Uterus (tissue), 4 donors: ENCODE data around the gene IRF8. TPM values are rescaled to one million over a fixed set of nuclear protein-coding genes. Genes with fewer than 3 reads are reported as not detected.

ENCODE experiments used
- DNase-seq, 2 donors: peaks; one replicate each; pipeline ENCODE4 v3.0.0-alpha.2; 2019 to 2020
- H3K27ac ChIP-seq, 2 donors: fragments of 200-600 bp; sonication (generic); 1 replicate in 1 of 2; 2 replicates in 1 of 2; pipeline ENCODE4 v1.5.1; 2016 to 2018
- H3K27me3 ChIP-seq, 2 donors: fragments of 200-600 bp; sonication (generic); one replicate each; pipeline ENCODE4 v1.5.1; 2018 to 2019; ENCODE audit warnings: control low read depth in 1 of 2
- H3K36me3 ChIP-seq, 2 donors: fragments of 200-600 bp; sonication (generic); one replicate each; pipeline ENCODE4 v1.5.1; 2019; ENCODE audit warnings: control low read depth in 1 of 2
- H3K4me1 ChIP-seq, 2 donors: fragments of 200-600 bp; sonication (generic); one replicate each; pipeline ENCODE4 v1.5.1; 2018 to 2019; ENCODE audit warnings: control low read depth in 1 of 2
- H3K4me3 ChIP-seq, 2 donors: fragments of 200-600 bp; sonication (generic); 1 replicate in 1 of 2; 2 replicates in 1 of 2; pipeline ENCODE4 v1.5.1; 2018 to 2019; ENCODE audit warnings: mild to moderate bottlenecking in 1 of 2
- H3K9me3 ChIP-seq, 2 donors: fragments of 200-600 bp; sonication (generic); one replicate each; pipeline ENCODE4 v1.5.1; 2019; ENCODE audit warnings: control low read depth in 1 of 2
- POLR2A ChIP-seq, 2 donors: fragments of 450-650 bp; IDR thresholded peaks; one replicate each; pipeline ENCODE4 v1.6.1; 2016; ENCODE audit warnings: antibody characterized with exemption in 2 of 2, mild to moderate bottlenecking in 1 of 2, moderate library complexity in 1 of 2
- intact Hi-C: fragments of 100-400 bp; cut with DNase I; formaldehyde crosslinking; loops from one replicate; pipeline ENCODE4 v1.15.1; 2023; ENCODE audit warnings: low total_unique reads
- total RNA-seq, 4 donors: library from RNA; depleted of rRNA in 3 of 4; stranded (reverse); fragments of >200 nt in 3 of 4; gene quantifications; one replicate each; pipeline versions ENCODE4 v1.1.0 to v1.2.4, GENCODE V29; 2014 to 2023
- TF ChIP-seq, protein P1 (sequence below), 4 experiments: fragments of 200-600 bp in 2 of 4; fragments of 450-650 bp in 2 of 4; sonication (generic) in 2 of 4; IDR thresholded peaks; one replicate each; pipeline ENCODE4 v1.5.1; 2016 to 2019; ENCODE audit warnings: antibody characterized with exemption in 4 of 4, mild to moderate bottlenecking in 2 of 4, moderate library complexity in 1 of 4
- donor health status: DM: yes; HTN: yes; CAD: no.

IRF8 gene
- total RNA-seq, 4 donors from 2014 or later = 3.7 to 17.3 (median 3.8) TPM; not detected in 1

DNA sequence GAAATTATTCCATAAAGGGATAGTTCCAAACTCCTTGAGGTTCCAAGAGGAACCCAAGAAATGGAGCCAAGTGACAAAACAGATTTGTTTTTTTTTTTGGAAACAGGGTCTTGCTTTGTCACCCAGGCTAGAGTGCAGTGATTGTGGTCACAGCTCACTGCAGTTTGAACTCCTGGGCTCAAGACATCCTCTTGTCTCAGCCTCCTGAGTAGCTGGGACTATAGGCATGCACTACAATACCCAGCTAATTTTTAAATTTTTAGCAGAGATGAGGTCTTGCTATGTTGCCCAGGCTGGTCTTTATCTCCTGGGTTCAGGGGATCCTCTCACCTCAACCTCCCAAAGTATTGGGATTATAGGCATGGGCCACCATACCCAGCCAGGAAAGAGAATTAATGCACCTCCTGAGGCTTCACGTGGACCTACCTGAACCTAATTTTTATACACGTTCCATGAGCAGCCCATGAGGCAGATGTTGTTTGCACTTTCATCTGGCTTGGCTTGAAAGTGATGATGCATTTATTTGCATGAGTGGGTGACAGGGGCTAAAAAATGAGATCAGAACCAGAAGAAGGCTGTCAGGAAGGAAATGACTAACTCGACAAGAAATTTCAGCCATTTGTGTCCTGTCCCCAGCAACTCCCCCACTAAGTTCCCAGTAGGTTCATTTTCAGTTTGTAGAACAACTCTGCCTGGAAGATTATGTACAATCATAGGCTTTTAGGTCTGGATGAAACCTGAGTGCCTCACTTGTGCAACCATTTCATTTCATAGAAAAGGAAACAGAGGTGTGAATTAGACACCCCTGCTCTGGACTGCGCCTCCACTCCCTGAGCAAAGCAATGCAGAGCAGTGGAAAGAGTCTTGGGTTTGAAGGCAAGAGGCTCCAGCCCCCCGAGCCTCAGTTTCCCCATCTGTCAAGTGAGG is 10.3 kb upstream of the IRF8 start:
- H3K27me3 ChIP-seq = no peaks in the 10 kb centered on the region
- H3K9me3 ChIP-seq = no peaks in the 10 kb centered on the region
- no peak for DNase-seq
- no peak for TF ChIP-seq POLR2A (IDR thresholded peaks at IDR 0.05)
- TF ChIP-seq, protein P1, sequence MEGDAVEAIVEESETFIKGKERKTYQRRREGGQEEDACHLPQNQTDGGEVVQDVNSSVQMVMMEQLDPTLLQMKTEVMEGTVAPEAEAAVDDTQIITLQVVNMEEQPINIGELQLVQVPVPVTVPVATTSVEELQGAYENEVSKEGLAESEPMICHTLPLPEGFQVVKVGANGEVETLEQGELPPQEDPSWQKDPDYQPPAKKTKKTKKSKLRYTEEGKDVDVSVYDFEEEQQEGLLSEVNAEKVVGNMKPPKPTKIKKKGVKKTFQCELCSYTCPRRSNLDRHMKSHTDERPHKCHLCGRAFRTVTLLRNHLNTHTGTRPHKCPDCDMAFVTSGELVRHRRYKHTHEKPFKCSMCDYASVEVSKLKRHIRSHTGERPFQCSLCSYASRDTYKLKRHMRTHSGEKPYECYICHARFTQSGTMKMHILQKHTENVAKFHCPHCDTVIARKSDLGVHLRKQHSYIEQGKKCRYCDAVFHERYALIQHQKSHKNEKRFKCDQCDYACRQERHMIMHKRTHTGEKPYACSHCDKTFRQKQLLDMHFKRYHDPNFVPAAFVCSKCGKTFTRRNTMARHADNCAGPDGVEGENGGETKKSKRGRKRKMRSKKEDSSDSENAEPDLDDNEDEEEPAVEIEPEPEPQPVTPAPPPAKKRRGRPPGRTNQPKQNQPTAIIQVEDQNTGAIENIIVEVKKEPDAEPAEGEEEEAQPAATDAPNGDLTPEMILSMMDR (IDR thresholded peaks at IDR 0.05) = no peak
- H3K27ac ChIP-seq = no peak overlapping the region
- intact Hi-C loops = no loop called here
- no peaks in the 10 kb centered on the region for H3K36me3 ChIP-seq
- no peak overlapping the region for H3K4me3 ChIP-seq
- no peaks in the 10 kb centered on the region for H3K4me1 ChIP-seq

DNA sequence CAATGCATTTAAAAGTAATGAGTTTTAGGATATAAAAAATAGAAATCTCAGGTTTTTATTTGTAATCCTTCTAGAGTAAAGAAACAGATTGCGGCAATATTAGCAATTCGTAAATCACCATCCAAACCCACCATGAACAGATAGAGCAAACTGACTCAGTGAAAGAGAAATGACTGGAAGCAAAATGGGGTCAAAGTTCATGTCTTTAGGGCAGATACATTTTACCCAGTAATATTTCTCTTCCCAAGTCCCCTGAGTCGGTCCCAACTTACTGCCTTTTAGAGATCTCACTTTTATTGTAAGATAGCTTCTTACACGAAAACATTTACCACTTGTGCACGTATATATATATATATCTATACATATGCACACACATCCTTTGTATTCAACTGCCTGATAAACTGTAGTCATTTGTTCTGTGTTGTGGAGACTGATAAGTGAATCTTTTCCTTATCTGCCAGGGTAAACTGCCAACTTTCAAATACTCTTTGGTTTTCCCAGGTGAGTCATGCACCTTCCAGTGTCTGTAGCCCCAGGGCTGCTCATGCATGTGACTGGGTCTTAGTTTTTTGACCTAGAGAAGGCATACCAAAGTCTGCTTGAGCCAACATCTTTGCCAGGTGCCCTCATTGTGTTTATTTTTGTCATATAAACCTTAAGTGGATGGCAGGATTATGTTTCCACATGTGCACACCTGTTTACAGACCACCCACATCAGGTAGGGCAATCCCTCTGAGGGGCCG is 7.8 kb upstream of the IRF8 start:
- no peak for DNase-seq
- intact Hi-C loops = no loop called here
- Histone ChIP-seq H3K27ac (no peak overlapping the region), H3K4me1 (no peaks in the 10 kb centered on the region), H3K27me3 (no peaks in the 10 kb centered on the region), H3K9me3 (no peaks in the 10 kb centered on the region), H3K4me3 (no peak overlapping the region), H3K36me3 (no peaks in the 10 kb centered on the region)
- TF ChIP-seq, protein P1 (IDR thresholded peaks at IDR 0.05) = no peak
- TF ChIP-seq POLR2A (IDR thresholded peaks at IDR 0.05) = no peak

DNA sequence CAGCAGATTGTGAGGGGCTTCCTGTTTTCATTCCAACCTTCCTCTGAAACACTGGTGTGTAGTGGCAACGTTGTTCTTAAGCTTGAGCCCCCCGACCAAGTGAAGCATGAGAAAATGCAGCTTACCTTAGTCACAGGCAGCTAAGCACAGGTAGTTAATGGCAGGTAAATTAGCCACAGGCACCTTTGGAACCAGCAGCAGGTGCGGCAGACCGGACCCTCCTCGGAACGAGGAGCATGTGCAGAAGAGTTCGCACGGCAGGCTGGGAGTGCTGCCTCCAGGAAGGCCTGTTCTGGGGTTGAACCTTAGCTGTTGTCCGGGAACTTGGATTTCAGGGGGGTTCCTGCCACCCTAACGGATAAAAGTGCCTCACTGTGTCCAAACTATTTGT is 7.2 kb upstream of the IRF8 start:
- no peaks in the 10 kb centered on the region for H3K27me3 ChIP-seq
- TF ChIP-seq, protein P1 (IDR thresholded peaks at IDR 0.05) = no peak
- TF ChIP-seq POLR2A (IDR thresholded peaks at IDR 0.05) = no peak
- no peak overlapping the region for H3K27ac ChIP-seq
- no peaks in the 10 kb centered on the region for H3K4me1 ChIP-seq
- H3K36me3 ChIP-seq = no peaks in the 10 kb centered on the region
- no peak for DNase-seq
- H3K9me3 ChIP-seq = no peaks in the 10 kb centered on the region
- H3K4me3 ChIP-seq = no peak overlapping the region
- intact Hi-C loops = no loop called here

DNA sequence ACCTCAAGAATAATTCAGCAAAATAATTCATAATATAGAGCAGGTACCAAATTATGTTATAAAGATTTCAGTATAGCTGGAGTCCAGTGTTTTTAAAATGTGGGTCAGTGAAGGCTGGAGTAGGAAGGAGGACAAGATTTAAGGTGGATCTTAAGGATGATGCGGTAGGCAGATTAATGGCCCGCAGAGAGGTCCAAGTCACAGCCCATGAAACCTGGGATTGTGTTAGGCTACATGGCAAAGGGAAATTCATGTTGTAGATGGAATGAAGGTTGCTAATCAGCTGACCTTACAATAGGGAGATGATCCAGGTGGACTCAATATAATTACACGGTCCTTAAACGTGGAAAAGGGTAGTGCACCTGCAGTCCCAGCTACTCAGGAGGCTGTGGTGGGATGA is 6.2 kb upstream of the IRF8 start:
- H3K36me3 ChIP-seq = no peaks in the 10 kb centered on the region
- TF ChIP-seq, protein P1 (IDR thresholded peaks at IDR 0.05) = no peak
- TF ChIP-seq POLR2A (IDR thresholded peaks at IDR 0.05) = no peak
- no peak overlapping the region for H3K27ac ChIP-seq
- H3K4me3 ChIP-seq = no peak overlapping the region
- no peak for DNase-seq
- intact Hi-C loops = no loop called here
- no peaks in the 10 kb centered on the region for H3K4me1 ChIP-seq
- H3K9me3 ChIP-seq = no peaks in the 10 kb centered on the region
- no peaks in the 10 kb centered on the region for H3K27me3 ChIP-seq

DNA sequence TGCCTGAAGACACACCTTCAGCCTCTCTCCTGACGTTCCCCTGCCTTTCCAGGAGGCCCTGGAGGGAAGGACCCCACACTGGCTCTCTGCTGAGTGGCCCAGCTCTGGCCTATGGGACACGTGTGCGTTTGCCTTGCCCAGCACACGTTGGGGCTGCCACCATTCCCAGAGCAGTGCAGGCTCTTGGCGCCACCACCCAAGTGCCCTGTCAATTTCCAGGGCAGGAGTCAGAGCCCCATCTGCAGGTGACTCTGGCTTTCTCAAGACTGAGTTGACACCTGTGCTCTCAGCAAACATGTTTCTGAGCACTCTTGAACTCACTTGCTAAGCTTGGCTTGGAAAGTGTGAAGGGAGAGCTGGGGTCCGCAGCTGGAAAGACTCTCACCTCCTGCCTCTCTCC is 4.7 kb upstream of the IRF8 start:
- Histone ChIP-seq H3K9me3 (no peaks in the 10 kb centered on the region), H3K4me1 (peaks cover 0 to 8% of the 10 kb centered on the region in 2 donors), H3K4me3 (no peak overlapping the region), H3K27ac (no peak overlapping the region), H3K36me3 (no peaks in the 10 kb centered on the region), H3K27me3 (no peaks in the 10 kb centered on the region)
- DNase-seq = no peak
- TF ChIP-seq, protein P1 (IDR thresholded peaks at IDR 0.05) = no peak
- TF ChIP-seq POLR2A (IDR thresholded peaks at IDR 0.05) = no peak
- intact Hi-C loops = no loop called here
